Activated naive CD4-positive, alpha-beta T cell treated with Interleukin-2 at 50 U/mL for 16 hours (primary cell): ENCODE data around the gene SLC2A4RG.
"Not testable (repeated sequence)": the region's sequence is repeated elsewhere in the genome, so short reads cannot be mapped to it uniquely, and the experiment has no call there.

Experiments
- DNase-seq: peaks from one replicate; pipeline ENCODE4 v3.0.0-alpha.2; 2020

The SLC2A4RG gene

GRCh38 chr20:63714858-63715257 is 24.7 kb upstream of the SLC2A4RG start:
- DNase-seq, result no peak

- no peak for DNase-seq
Measured at GRCh38 chr20:63718996-63719395, 20.6 kb upstream of the SLC2A4RG start.

- DNase-seq, result not testable (repeated sequence)
Measured at GRCh38 chr20:63722967-63723622, 16.5 kb upstream of the SLC2A4RG start.

- not testable (repeated sequence) for DNase-seq
Measured at GRCh38 chr20:63730189-63730733, 9.3 kb upstream of the SLC2A4RG start.

GRCh38 chr20:63731410-63731809 is 8.2 kb upstream of the SLC2A4RG start:
- DNase-seq, result no peak

- no peak for DNase-seq
Measured at GRCh38 chr20:63732118-63733095, 7.2 kb upstream of the SLC2A4RG start.

- no peak for DNase-seq
Measured at GRCh38 chr20:63733117-63733516, 6.5 kb upstream of the SLC2A4RG start.

- no peak for DNase-seq
Measured at GRCh38 chr20:63733579-63734081, 5.9 kb upstream of the SLC2A4RG start.

GRCh38 chr20:63734111-63734945 is 5.2 kb upstream of the SLC2A4RG start:
- DNase-seq, result no peak

GRCh38 chr20:63734946-63735858 is 4.4 kb upstream of the SLC2A4RG start:
- DNase-seq, result no peak

GRCh38 chr20:63735859-63736718 is 3.5 kb upstream of the SLC2A4RG start, which contains the start of gene LIME1:
TSS of gene LIME1 (plus strand) at chr20:63736664. CDS start at chr20:63737550, 886 bp downstream.
- peak; percentile 69 for DNase-seq

- peak; percentile 56 for DNase-seq
Measured at GRCh38 chr20:63736893-63737694, 2.5 kb upstream of the SLC2A4RG start.

- DNase-seq, result no peak
Measured at GRCh38 chr20:63737695-63737944, 2.0 kb upstream of the SLC2A4RG start.

- DNase-seq, result peak; percentile 44
Measured at GRCh38 chr20:63737945-63738686, 1.5 kb upstream of the SLC2A4RG start.

- peak; percentile 28 for DNase-seq
Measured at GRCh38 chr20:63738687-63739129, 868 bp upstream of the SLC2A4RG start.

- DNase-seq, result peak; percentile 55
Measured at GRCh38 chr20:63740070-63740626, 572 bp downstream of the SLC2A4RG start.

- peak; percentile 33 for DNase-seq
Measured at GRCh38 chr20:63740627-63741353, 1.2 kb downstream of the SLC2A4RG start.

- DNase-seq, result no peak
Measured at GRCh38 chr20:63741354-63741675, 1.7 kb downstream of the SLC2A4RG start.
